Measurements from ENCODE around the gene PXN. TPM values are rescaled to one million over a fixed set of nuclear protein-coding genes. Genes with fewer than 3 reads are reported as not detected.

Gene PXN
- total RNA-seq, 1 experiment from 2014 or later: 44.2 TPM

DNA sequence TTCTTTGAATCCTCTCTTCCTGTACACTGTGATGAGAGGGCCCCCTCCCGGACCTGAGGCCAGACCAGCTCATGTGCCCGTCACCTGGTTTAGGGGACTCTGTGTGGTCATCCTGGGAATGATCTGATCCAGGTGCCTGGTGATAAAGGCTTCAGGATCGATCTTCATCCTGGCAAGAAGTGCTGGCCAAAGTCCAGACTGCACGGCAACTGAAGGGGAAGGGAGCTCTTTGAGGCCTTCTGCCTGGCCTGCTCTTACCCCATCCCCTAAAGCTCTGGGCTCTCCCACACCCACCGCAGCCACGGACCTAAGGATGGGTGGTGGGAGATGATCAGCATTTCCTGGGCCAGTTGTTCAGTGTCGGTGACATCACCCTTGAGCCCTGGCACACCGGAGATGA lies 102.8 kb downstream of the PXN start:
- no peak overlapping the region for H3K4me3 ChIP-seq
- DNase-seq (ENCODE audit: low read depth in 1 of 2, low spot score in 2 of 2): no peak
- no peaks in the 10 kb centered on the region for H3K9me3 ChIP-seq (replicated peaks)
- no peaks in the 10 kb centered on the region for H3K27me3 ChIP-seq (replicated peaks)
- H3K4me1 ChIP-seq (replicated peaks): no peaks in the 10 kb centered on the region
- H3K36me3 ChIP-seq: peaks cover 87% of the 10 kb centered on the region
- H3K27ac ChIP-seq: no peak overlapping the region

DNA sequence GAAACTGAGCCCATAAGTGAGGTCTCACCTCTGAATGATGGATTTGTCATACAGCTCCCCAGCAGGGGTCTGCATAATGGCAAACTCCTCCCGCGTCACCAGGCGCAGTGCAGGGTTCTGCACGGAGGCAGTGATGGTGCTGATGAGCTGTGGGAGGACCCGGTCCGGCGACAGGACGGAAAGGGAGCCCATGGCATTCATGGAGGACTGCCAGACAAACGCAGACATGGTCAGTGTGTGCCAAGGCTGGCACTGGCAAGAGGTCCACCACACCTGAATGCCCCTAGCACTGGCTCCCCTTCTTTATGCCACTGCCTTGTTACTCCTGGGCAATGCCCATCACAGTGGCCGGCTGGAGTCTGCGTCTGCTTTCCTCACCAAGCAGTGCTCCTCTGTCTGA lies 103.7 kb downstream of the PXN start:
- H3K9me3 ChIP-seq (replicated peaks): no peaks in the 10 kb centered on the region
- DNase-seq (ENCODE audit: low read depth in 1 of 2, low spot score in 2 of 2): no peak
- H3K36me3 ChIP-seq: peaks cover 91% of the 10 kb centered on the region
- H3K27me3 ChIP-seq (replicated peaks): no peaks in the 10 kb centered on the region
- H3K4me1 ChIP-seq (replicated peaks): no peaks in the 10 kb centered on the region
- no peak overlapping the region for H3K27ac ChIP-seq
- no peak overlapping the region for H3K4me3 ChIP-seq

Other genes with a start within 250 kb of the PXN start
- 16.7 and 31.7 TPM in 2 replicates for gene RAB35, start 149.0 kb downstream of the PXN start, total RNA-seq (2014; rRNA removed; shearing (Covaris generic))
- gene GCN1, start 71.0 kb downstream of the PXN start, total RNA-seq (2014; rRNA removed; shearing (Covaris generic)): 41.0 and 47.4 TPM in 2 replicates
- gene RPLP0, start 64.6 kb downstream of the PXN start, total RNA-seq (2014; rRNA removed; shearing (Covaris generic)): 2,307 and 4,128 TPM in 2 replicates
- under 0.01 TPM in 2 replicates for gene RNU4-2, start 26.2 kb upstream of the PXN start, total RNA-seq (2014; rRNA removed; shearing (Covaris generic))
- under 0.01 TPM in 2 replicates for gene RNU4-1, start 27.5 kb upstream of the PXN start, total RNA-seq (2014; rRNA removed; shearing (Covaris generic))
- 0.60 and 1.5 TPM in 2 replicates for gene SIRT4, start 36.6 kb upstream of the PXN start, total RNA-seq (2014; rRNA removed; shearing (Covaris generic))
- not detected in 2 replicates for gene PLA2G1B, start 62.0 kb upstream of the PXN start, total RNA-seq (2014; rRNA removed; shearing (Covaris generic))
- not detected in 2 replicates for gene MSI1, start 103.4 kb upstream of the PXN start, total RNA-seq (2014; rRNA removed; shearing (Covaris generic))
- 529 and 935 TPM in 2 replicates for gene COX6A1, start 172.4 kb upstream of the PXN start, total RNA-seq (2014; rRNA removed; shearing (Covaris generic))
- gene TRIAP1, start 180.7 kb upstream of the PXN start, total RNA-seq (2014; rRNA removed; shearing (Covaris generic)): 41.3 and 44.8 TPM in 2 replicates
- gene GATC, start 180.7 kb upstream of the PXN start, total RNA-seq (2014; rRNA removed; shearing (Covaris generic)): 16.3 and 20.2 TPM in 2 replicates
- 199 and 263 TPM in 2 replicates for gene SRSF9, start 204.0 kb upstream of the PXN start, total RNA-seq (2014; rRNA removed; shearing (Covaris generic))
- 251 and 497 TPM in 2 replicates for gene DYNLL1, start 230.4 kb upstream of the PXN start, total RNA-seq (2014; rRNA removed; shearing (Covaris generic))

Measured in SJSA1 (cell line).